ENCODE data around the gene MKS1. TPM values are rescaled to one million over a fixed set of nuclear protein-coding genes. Genes with fewer than 3 reads are reported as not detected.

MKS1 gene
- total and polyA plus RNA-seq, 2 of the 8 experiments (the other 6 are each of a cell fraction or from before 2014, with no cell fraction given), result 12.0 to 21.7 TPM

- no peak overlapping the region for H3K4me3 ChIP-seq (ENCODE audit: extremely low read depth in 1 of 4, insufficient read depth in 2 of 4, low read depth in 3 of 4, low read length in 4 of 4)
- no peak overlapping the region for H3K14ac ChIP-seq (ENCODE audit: insufficient read length)
- no peak overlapping the region for H2BK120ac ChIP-seq (replicated peaks; ENCODE audit: low read depth, low read length)
- peaks cover 0 to 4% (median 1%) of the 10 kb centered on the region in 4 experiments; a peak in 4 of 7 replicates for H3K4me1 ChIP-seq (replicated peaks in 1 of 4; ENCODE audit: control insufficient read depth in 3 of 4, insufficient read depth in 4 of 4, low read length in 3 of 4)
- TF ChIP-seq TEAD4 (IDR thresholded peaks at IDR 0.05; ENCODE audit: low read depth, low read length) (no peak), TCF12 (IDR thresholded peaks at IDR 0.05; ENCODE audit: low read depth, low read length) (no peak), CEBPB (IDR thresholded peaks at IDR 0.05; ENCODE audit: low read depth, low read length) (no peak), EP300 (IDR thresholded peaks at IDR 0.05; ENCODE audit: borderline replicate concordance in 1 of 2, low read depth in 2 of 2, low read length in 2 of 2) (no peak), CHD1 (IDR thresholded peaks at IDR 0.05; ENCODE audit: low read depth, low read length) (no peak), CBX8 (IDR thresholded peaks at IDR 0.05; ENCODE audit: borderline replicate concordance, low read depth, low read length) (no peak), RFX5 (IDR thresholded peaks at IDR 0.05; ENCODE audit: borderline replicate concordance, low read depth, low read length) (no peak)
- H3K18ac ChIP-seq (ENCODE audit: extremely low read depth, low read length), result no peak overlapping the region
- H3K36me3 ChIP-seq (ENCODE audit: control insufficient read depth in 2 of 4, insufficient read depth in 4 of 4, low read length in 3 of 4), result no peaks in the 10 kb centered on the region
- FAIRE-seq, result no peak
- H3K79me2 ChIP-seq (ENCODE audit: control insufficient read depth in 1 of 2, insufficient read depth in 2 of 2, low read length in 2 of 2), result no peaks in the 10 kb centered on the region
- POLR2A ChIA-PET (ENCODE audit: partially characterized antibody), result interaction anchor here (1.3 kb wide), 2 partner anchors 13 to 49 kb away, joined by 3 to 6 read pairs; no protein-coding TSS in a partner anchor
- CTCF ChIA-PET (ENCODE audit: partially characterized antibody), result interaction anchor here (0.6 to 5.4 kb wide), 35 partner anchors 8 to 1089 kb away, joined by 3 to 55 read pairs (median 3); partner anchors contain the start of genes LPO and MPO
- no peak overlapping the region for H4K8ac ChIP-seq (ENCODE audit: extremely low read depth, insufficient read depth, low read length)
- no peak overlapping the region for H3K23ac ChIP-seq (ENCODE audit: insufficient read length)
- H2BK20ac ChIP-seq (ENCODE audit: low read length), result no peak overlapping the region
- no peak overlapping the region for H2BK5ac ChIP-seq (ENCODE audit: low read depth, low read length)
- H3K4me2 ChIP-seq (ENCODE audit: insufficient read depth in 1 of 2, low read depth in 2 of 2, low read length in 2 of 2), result no peak overlapping the region; a peak in 1 of 4 replicates
- no peak overlapping the region for H4K5ac ChIP-seq (ENCODE audit: insufficient read length, low read depth, low read length)
- no peaks in the 10 kb centered on the region for H4K20me1 ChIP-seq (replicated peaks in 1 of 2; ENCODE audit: control insufficient read depth in 1 of 2, insufficient read depth in 2 of 2, low read length in 2 of 2)
- H3K79me1 ChIP-seq (ENCODE audit: low read depth, low read length), result no peaks in the 10 kb centered on the region
- no peak overlapping the region for H3K4ac ChIP-seq (replicated peaks; ENCODE audit: insufficient read length, low read depth, low read length)
- no peak overlapping the region for H2AFZ ChIP-seq (ENCODE audit: low read length)
- 88% methylated on average over 12 of the region's 12 CpGs; no CpG with 5 or more reads in 1 of the 2 experiments for WGBS, 2 experiments (ENCODE audit: extremely low coverage in 1 of 2, insufficient coverage in 1 of 2, insufficient read length in 1 of 2, insufficient replicate concordance in 2 of 2, low coverage in 1 of 2, low lambda C conversion rate in 2 of 2, missing lambda C conversion rate in 1 of 2)
- no peak overlapping the region for H3K9ac ChIP-seq (replicated peaks in 1 of 4; ENCODE audit: extremely low read depth in 1 of 4, low read depth in 3 of 4, low read length in 3 of 4)
- H2BK15ac ChIP-seq (ENCODE audit: low read length), result no peak overlapping the region
- H3K23me2 ChIP-seq (ENCODE audit: low read depth, low read length), result peaks cover 5% of the 10 kb centered on the region; the same call in 1 of the 2 replicates
- H3K27me3 ChIP-seq (replicated peaks in 1 of 4; ENCODE audit: control insufficient read depth in 3 of 4, extremely low read depth in 1 of 4, insufficient read depth in 3 of 4, low read length in 3 of 4), result peaks cover 36 to 67% (median 48%) of the 10 kb centered on the region in 4 experiments
- no peak overlapping the region for H4K91ac ChIP-seq (replicated peaks; ENCODE audit: insufficient read length, low read length)
- no peak overlapping the region for H2BK12ac ChIP-seq (ENCODE audit: low read depth, low read length)
- no peak overlapping the region for H3K27ac ChIP-seq (ENCODE audit: low read depth, low read length)
- H3K56ac ChIP-seq (replicated peaks; ENCODE audit: insufficient read length, low read depth, low read length), result no peak overlapping the region
- no peak overlapping the region for H2AK5ac ChIP-seq (ENCODE audit: low read depth, low read length)
- peaks cover 8% of the 10 kb centered on the region in 2 experiments; a peak in 3 of 4 replicates for H3K9me3 ChIP-seq (ENCODE audit: insufficient read depth in 2 of 2, low read depth in 1 of 2, low read length in 1 of 2)
- DNase-seq (ENCODE audit: low read depth in 1 of 2, low spot score in 2 of 2), result peak in 1 of 2 experiments; percentile 37
Measured at GRCh38 chr17:58250344-58251011, 31.4 kb upstream of the MKS1 start.

Data from H1 (cell line).